ENCODE results near the gene PLLP. TPM values are rescaled to one million over a fixed set of nuclear protein-coding genes. Genes with fewer than 3 reads are reported as not detected.

PLLP gene
- total and polyA plus RNA-seq, 2 experiments from 2014 or later = 1.3 to 6.1 TPM

- Histone ChIP-seq H3K27me3 (ENCODE audit: insufficient read depth) (no peaks in the 10 kb centered on the region), H3K27ac (ENCODE audit: low read depth) (no peak overlapping the region), H3F3A (replicated peaks; ENCODE audit: low read depth) (no peaks in the 10 kb centered on the region), H4K20me1 (replicated peaks; ENCODE audit: insufficient read depth) (no peaks in the 10 kb centered on the region), H3K36me3 (ENCODE audit: insufficient read depth) (no peaks in the 10 kb centered on the region), H3K9me2 (ENCODE audit: insufficient read depth) (no peaks in the 10 kb centered on the region), H3K4me1 (ENCODE audit: insufficient read depth) (peaks cover 10% of the 10 kb centered on the region), H3K79me2 (replicated peaks; ENCODE audit: insufficient read depth) (no peaks in the 10 kb centered on the region), H3K4me2 (no peak overlapping the region), H2AFZ (no peak overlapping the region), H3K4me3 (no peak overlapping the region)
- ATAC-seq (no peak), DNase-seq (ENCODE audit: low spot score) (no peak)
- H3K9me3 Mint-ChIP-seq = no peaks in the 10 kb centered on the region
- H3K4me3 Mint-ChIP-seq = no peak overlapping the region
- H3K4me1 Mint-ChIP-seq = peaks cover 20% of the 10 kb centered on the region
- TF ChIP-seq ETS1 (IDR thresholded peaks at IDR 0.05) (no peak), ZNF114 (CRISPR knock-in tag; IDR thresholded peaks at IDR 0.05) (no peak), NANOG (IDR thresholded peaks at IDR 0.05; ENCODE audit: borderline replicate concordance) (no peak), EZH2phosphoT487 (IDR thresholded peaks at IDR 0.05; ENCODE audit: unreplicated experiment) (no peak), STAT1 (IDR thresholded peaks at IDR 0.05; ENCODE audit: unreplicated experiment) (no peak), CREB1 (CRISPR knock-in tag; IDR thresholded peaks at IDR 0.05; ENCODE audit: low read depth) (no peak), ZNF331 (CRISPR knock-in tag; IDR thresholded peaks at IDR 0.05; ENCODE audit: low read depth) (no peak), JUNB (IDR thresholded peaks at IDR 0.05; ENCODE audit: unreplicated experiment) (no peak), EZH2 (IDR thresholded peaks at IDR 0.05; ENCODE audit: low read depth, unreplicated experiment) (no peak), REST (IDR thresholded peaks at IDR 0.05; ENCODE audit: unreplicated experiment) (no peak)
- TF ChIP-seq, protein P1, sequence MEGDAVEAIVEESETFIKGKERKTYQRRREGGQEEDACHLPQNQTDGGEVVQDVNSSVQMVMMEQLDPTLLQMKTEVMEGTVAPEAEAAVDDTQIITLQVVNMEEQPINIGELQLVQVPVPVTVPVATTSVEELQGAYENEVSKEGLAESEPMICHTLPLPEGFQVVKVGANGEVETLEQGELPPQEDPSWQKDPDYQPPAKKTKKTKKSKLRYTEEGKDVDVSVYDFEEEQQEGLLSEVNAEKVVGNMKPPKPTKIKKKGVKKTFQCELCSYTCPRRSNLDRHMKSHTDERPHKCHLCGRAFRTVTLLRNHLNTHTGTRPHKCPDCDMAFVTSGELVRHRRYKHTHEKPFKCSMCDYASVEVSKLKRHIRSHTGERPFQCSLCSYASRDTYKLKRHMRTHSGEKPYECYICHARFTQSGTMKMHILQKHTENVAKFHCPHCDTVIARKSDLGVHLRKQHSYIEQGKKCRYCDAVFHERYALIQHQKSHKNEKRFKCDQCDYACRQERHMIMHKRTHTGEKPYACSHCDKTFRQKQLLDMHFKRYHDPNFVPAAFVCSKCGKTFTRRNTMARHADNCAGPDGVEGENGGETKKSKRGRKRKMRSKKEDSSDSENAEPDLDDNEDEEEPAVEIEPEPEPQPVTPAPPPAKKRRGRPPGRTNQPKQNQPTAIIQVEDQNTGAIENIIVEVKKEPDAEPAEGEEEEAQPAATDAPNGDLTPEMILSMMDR (conservative IDR thresholded peaks at IDR 0.05; ENCODE audit: low read depth in 2 of 2) = no peak
- TF ChIP-seq, protein P2, sequence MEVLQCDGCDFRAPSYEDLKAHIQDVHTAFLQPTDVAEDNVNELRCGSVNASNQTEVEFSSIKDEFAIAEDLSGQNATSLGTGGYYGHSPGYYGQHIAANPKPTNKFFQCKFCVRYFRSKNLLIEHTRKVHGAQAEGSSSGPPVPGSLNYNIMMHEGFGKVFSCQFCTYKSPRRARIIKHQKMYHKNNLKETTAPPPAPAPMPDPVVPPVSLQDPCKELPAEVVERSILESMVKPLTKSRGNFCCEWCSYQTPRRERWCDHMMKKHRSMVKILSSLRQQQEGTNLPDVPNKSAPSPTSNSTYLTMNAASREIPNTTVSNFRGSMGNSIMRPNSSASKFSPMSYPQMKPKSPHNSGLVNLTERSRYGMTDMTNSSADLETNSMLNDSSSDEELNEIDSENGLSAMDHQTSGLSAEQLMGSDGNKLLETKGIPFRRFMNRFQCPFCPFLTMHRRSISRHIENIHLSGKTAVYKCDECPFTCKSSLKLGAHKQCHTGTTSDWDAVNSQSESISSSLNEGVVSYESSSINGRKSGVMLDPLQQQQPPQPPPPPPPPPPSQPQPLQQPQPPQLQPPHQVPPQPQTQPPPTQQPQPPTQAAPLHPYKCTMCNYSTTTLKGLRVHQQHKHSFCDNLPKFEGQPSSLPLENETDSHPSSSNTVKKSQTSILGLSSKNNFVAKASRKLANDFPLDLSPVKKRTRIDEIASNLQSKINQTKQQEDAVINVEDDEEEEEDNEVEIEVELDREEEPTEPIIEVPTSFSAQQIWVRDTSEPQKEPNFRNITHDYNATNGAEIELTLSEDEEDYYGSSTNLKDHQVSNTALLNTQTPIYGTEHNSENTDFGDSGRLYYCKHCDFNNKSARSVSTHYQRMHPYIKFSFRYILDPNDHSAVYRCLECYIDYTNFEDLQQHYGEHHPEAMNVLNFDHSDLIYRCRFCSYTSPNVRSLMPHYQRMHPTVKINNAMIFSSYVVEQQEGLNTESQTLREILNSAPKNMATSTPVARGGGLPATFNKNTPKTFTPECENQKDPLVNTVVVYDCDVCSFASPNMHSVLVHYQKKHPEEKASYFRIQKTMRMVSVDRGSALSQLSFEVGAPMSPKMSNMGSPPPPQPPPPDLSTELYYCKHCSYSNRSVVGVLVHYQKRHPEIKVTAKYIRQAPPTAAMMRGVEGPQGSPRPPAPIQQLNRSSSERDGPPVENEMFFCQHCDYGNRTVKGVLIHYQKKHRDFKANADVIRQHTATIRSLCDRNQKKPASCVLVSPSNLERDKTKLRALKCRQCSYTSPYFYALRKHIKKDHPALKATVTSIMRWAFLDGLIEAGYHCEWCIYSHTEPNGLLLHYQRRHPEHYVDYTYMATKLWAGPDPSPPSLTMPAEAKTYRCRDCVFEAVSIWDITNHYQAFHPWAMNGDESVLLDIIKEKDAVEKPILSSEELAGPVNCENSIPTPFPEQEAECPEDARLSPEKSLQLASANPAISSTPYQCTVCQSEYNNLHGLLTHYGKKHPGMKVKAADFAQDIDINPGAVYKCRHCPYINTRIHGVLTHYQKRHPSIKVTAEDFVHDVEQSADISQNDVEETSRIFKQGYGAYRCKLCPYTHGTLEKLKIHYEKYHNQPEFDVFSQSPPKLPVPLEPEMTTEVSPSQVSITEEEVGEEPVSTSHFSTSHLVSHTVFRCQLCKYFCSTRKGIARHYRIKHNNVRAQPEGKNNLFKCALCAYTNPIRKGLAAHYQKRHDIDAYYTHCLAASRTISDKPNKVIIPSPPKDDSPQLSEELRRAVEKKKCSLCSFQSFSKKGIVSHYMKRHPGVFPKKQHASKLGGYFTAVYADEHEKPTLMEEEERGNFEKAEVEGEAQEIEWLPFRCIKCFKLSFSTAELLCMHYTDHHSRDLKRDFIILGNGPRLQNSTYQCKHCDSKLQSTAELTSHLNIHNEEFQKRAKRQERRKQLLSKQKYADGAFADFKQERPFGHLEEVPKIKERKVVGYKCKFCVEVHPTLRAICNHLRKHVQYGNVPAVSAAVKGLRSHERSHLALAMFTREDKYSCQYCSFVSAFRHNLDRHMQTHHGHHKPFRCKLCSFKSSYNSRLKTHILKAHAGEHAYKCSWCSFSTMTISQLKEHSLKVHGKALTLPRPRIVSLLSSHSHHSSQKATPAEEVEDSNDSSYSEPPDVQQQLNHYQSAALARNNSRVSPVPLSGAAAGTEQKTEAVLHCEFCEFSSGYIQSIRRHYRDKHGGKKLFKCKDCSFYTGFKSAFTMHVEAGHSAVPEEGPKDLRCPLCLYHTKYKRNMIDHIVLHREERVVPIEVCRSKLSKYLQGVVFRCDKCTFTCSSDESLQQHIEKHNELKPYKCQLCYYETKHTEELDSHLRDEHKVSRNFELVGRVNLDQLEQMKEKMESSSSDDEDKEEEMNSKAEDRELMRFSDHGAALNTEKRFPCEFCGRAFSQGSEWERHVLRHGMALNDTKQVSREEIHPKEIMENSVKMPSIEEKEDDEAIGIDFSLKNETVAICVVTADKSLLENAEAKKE (CRISPR knock-in tag; IDR thresholded peaks at IDR 0.05) = no peak
- no peak overlapping the region for H3K27ac Mint-ChIP-seq
- H3K36me3 Mint-ChIP-seq (ENCODE audit: low read depth) = no peaks in the 10 kb centered on the region
- H3K27me3 Mint-ChIP-seq (ENCODE audit: insufficient read depth, low read depth, poor library complexity) = peaks cover 9% of the 10 kb centered on the region
Observed at GRCh38 chr16:57261806-57262205, 22.7 kb downstream of the PLLP start.

Measured in GM23338 (cell line).